HL-60 (cell line): Measurements from ENCODE around the gene PDLIM5.

Source experiments
- DNase-seq, 2 experiments: peaks; one replicate each; pipeline ENCODE4 v3.0.0-alpha.2; 2010 to 2020; ENCODE audit warnings: low read depth in 1 of 2, low spot score in 1 of 2
- H3K27ac ChIP-seq: fragments of 250-450 bp; sonication (Bioruptor Pico); replicated peaks from 2 replicates; pipeline ENCODE4 v1.5.1; 2020; ENCODE audit warnings: mild to moderate bottlenecking, moderate library complexity
- H3K27me3 ChIP-seq: fragments of 250-450 bp; sonication (Bioruptor Pico); 2 replicates; pipeline ENCODE4 v1.5.1; 2021; ENCODE audit warnings: mild to moderate bottlenecking, moderate library complexity; ENCODE audit not compliant: insufficient read depth, poor library complexity, severe bottlenecking
- H3K4me3 ChIP-seq: replicated peaks from 2 replicates; pipeline ENCODE4 v1.5.1; 2011; ENCODE audit warnings: mild to moderate bottlenecking, control low read depth, low read length; ENCODE audit not compliant: insufficient read depth
- GABPA ChIP-seq: IDR thresholded peaks from 2 replicates; pipeline ENCODE4 v1.6.1; 2012; ENCODE audit warnings: low read depth
- POLR2AphosphoS5 ChIP-seq: IDR thresholded peaks from 2 replicates; pipeline ENCODE4 v1.6.1; 2012; ENCODE audit warnings: low read depth
- SPI1 ChIP-seq: IDR thresholded peaks from 2 replicates; pipeline ENCODE4 v1.6.1; 2012; ENCODE audit warnings: low read depth, mild to moderate bottlenecking, borderline replicate concordance
- TF ChIP-seq, protein P1 (sequence below): IDR thresholded peaks from one replicate; pipeline ENCODE4 v1.5.1; 2011; ENCODE audit warnings: low read length, control low read depth, inconsistent platforms; ENCODE audit not compliant: insufficient read depth
- TF ChIP-seq, protein P2 (sequence below): IDR thresholded peaks from 2 replicates; pipeline ENCODE4 v1.6.1; 2012; ENCODE audit warnings: low read depth; ENCODE audit not compliant: insufficient replicate concordance

The PDLIM5 gene

DNA sequence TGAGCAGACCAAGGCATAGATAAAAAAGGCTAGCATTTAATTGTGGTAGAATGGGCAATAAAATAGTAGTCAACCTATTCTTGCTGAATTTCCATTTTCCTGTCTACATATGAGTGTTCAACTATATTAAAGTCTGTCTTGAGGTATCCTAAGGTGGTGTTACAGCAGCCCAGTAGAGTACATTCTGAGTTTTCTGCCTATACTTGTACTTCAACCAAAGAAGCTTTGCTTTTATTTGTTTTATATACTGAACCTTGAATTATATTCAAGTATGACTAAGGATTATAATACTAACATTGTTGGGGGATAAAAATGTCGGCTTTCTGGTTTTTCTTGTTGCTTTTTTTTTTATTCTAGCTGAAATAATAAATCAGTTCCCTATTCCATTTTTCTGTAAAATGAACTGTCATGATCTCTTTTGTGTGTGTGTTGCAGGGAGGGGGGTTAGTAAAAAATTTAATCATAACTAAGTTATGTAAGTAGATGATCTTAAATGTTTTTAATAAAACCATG is 106.7 kb downstream of the PDLIM5 start:
- Histone ChIP-seq H3K27ac (no peak overlapping the region), H3K4me3 (no peak overlapping the region), H3K27me3 (no peaks in the 10 kb centered on the region)
- no peak for DNase-seq
- TF ChIP-seq, protein P1, sequence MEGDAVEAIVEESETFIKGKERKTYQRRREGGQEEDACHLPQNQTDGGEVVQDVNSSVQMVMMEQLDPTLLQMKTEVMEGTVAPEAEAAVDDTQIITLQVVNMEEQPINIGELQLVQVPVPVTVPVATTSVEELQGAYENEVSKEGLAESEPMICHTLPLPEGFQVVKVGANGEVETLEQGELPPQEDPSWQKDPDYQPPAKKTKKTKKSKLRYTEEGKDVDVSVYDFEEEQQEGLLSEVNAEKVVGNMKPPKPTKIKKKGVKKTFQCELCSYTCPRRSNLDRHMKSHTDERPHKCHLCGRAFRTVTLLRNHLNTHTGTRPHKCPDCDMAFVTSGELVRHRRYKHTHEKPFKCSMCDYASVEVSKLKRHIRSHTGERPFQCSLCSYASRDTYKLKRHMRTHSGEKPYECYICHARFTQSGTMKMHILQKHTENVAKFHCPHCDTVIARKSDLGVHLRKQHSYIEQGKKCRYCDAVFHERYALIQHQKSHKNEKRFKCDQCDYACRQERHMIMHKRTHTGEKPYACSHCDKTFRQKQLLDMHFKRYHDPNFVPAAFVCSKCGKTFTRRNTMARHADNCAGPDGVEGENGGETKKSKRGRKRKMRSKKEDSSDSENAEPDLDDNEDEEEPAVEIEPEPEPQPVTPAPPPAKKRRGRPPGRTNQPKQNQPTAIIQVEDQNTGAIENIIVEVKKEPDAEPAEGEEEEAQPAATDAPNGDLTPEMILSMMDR = no peak
- TF ChIP-seq, protein P2, sequence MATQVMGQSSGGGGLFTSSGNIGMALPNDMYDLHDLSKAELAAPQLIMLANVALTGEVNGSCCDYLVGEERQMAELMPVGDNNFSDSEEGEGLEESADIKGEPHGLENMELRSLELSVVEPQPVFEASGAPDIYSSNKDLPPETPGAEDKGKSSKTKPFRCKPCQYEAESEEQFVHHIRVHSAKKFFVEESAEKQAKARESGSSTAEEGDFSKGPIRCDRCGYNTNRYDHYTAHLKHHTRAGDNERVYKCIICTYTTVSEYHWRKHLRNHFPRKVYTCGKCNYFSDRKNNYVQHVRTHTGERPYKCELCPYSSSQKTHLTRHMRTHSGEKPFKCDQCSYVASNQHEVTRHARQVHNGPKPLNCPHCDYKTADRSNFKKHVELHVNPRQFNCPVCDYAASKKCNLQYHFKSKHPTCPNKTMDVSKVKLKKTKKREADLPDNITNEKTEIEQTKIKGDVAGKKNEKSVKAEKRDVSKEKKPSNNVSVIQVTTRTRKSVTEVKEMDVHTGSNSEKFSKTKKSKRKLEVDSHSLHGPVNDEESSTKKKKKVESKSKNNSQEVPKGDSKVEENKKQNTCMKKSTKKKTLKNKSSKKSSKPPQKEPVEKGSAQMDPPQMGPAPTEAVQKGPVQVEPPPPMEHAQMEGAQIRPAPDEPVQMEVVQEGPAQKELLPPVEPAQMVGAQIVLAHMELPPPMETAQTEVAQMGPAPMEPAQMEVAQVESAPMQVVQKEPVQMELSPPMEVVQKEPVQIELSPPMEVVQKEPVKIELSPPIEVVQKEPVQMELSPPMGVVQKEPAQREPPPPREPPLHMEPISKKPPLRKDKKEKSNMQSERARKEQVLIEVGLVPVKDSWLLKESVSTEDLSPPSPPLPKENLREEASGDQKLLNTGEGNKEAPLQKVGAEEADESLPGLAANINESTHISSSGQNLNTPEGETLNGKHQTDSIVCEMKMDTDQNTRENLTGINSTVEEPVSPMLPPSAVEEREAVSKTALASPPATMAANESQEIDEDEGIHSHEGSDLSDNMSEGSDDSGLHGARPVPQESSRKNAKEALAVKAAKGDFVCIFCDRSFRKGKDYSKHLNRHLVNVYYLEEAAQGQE = no peak
- TF ChIP-seq POLR2AphosphoS5 (no peak), GABPA (no peak), SPI1 (no peak)

DNA sequence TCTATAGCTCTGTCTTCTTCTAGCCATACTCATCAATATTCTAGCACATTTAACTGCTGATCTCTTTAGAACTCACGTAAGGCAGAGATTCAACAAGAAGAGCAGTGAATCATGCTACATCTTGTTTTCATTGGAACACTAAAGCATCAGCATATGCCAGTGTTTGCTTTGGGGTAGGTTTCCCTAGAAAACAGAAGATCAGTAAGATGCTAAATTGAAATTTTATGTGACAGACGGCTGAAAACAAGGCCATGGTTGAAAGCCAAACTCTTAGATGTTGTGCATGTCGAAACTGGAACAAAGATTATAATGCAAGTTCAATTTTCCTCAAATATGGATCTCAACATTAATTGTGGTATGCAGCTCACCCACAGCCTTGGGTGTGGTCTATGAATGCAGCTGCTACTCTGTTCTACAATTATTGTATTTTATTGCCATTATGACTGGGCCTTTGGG is 107.6 kb downstream of the PDLIM5 start:
- no peak overlapping the region for H3K4me3 ChIP-seq
- no peaks in the 10 kb centered on the region for H3K27me3 ChIP-seq
- no peak for TF ChIP-seq GABPA
- TF ChIP-seq, protein P1 = no peak
- TF ChIP-seq SPI1 = no peak
- no peak for TF ChIP-seq POLR2AphosphoS5
- TF ChIP-seq, protein P2 = no peak
- no peak overlapping the region for H3K27ac ChIP-seq
- DNase-seq = no peak

DNA sequence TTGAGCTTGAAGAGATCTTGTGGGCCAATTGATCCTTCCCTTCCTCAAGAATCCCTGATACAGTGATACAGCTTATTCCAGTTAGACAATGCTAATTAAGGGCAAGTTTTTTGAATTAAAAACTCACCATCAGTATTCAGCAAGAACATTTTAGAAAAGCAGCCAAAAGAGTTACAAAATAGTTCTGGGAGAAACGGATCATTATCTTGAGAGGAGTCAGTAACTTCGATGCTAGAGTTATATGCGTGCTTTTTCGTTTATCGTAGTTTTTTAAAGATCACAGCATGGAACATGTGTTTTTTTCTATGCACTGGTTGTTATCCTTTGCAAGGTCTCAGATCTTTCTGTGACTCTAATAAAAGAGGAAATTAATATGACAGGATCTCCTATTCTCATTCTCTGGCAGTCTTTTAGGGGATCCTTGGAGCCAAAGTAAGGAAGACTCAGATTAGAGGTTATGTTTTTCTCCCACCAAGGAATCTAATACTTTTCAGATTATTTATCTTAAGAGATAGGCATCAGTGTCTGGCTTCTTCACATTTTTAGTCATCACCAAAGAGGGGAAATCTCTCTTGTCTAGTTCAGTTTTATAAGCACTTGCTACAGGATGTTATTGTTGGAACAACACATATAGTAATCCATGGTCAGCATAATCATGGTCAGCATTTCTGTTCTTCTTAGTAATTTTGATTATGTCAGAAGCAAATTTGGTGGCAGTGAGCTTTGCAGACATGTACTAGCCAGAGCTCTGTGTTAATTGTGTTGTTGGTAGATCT is 109.7 kb downstream of the PDLIM5 start:
- Histone ChIP-seq H3K4me3 (no peak overlapping the region), H3K27ac (no peak overlapping the region), H3K27me3 (no peaks in the 10 kb centered on the region)
- DNase-seq = no peak
- no peak for TF ChIP-seq POLR2AphosphoS5
- TF ChIP-seq, protein P1 = no peak
- no peak for TF ChIP-seq SPI1
- no peak for TF ChIP-seq GABPA
- TF ChIP-seq, protein P2 = no peak
